NT2/D1 (cell line): ENCODE measurements around the gene CARD6.
A peak's percentile ranks its signal among the peaks of the same experiment; 100 is the strongest.

Experiments used
- DNase-seq: peaks from one replicate; pipeline ENCODE4 v3.0.0-alpha.2; 2011; ENCODE audit warnings: low read depth, low spot score
- H3K27me3 ChIP-seq: 2 replicates; pipeline ENCODE4 v1.6.0; 2011; ENCODE audit warnings: mild to moderate bottlenecking; ENCODE audit not compliant: insufficient read length, insufficient read depth
- H3K36me3 ChIP-seq: 2 replicates; pipeline ENCODE4 v1.6.1; 2011; ENCODE audit warnings: mild to moderate bottlenecking, low read length, mixed read lengths; ENCODE audit not compliant: insufficient read depth, insufficient read length
- H3K4me1 ChIP-seq: 2 replicates; pipeline ENCODE4 v1.5.1; 2011; ENCODE audit not compliant: insufficient read depth, insufficient read length
- H3K4me3 ChIP-seq: 2 replicates; pipeline ENCODE4 v1.5.1; 2011; ENCODE audit warnings: low read depth; ENCODE audit not compliant: insufficient read length
- H3K9ac ChIP-seq: 2 replicates; pipeline ENCODE4 v1.6.0; 2011; ENCODE audit warnings: low read depth; ENCODE audit not compliant: insufficient read length
- H3K9me3 ChIP-seq: 2 replicates; pipeline ENCODE4 v1.5.1; 2011; ENCODE audit warnings: mild to moderate bottlenecking, low read length; ENCODE audit not compliant: insufficient read depth
- SUZ12 ChIP-seq: IDR thresholded peaks from 2 replicates; pipeline ENCODE4 v1.6.1; 2011; ENCODE audit not compliant: insufficient read length, insufficient read depth; ENCODE audit errors: extremely low read depth
- YY1 ChIP-seq: IDR thresholded peaks from 2 replicates; pipeline ENCODE4 v1.6.1; 2011; ENCODE audit not compliant: insufficient read length, insufficient read depth
- ZNF274 ChIP-seq: IDR thresholded peaks from 2 replicates; pipeline ENCODE4 v1.6.1; 2011; ENCODE audit warnings: mild to moderate bottlenecking, low read depth, low read length

Gene CARD6

GRCh38 chr5:40826489-40827187, 14.5 kb upstream of the CARD6 start:
- Histone ChIP-seq H3K27me3 (no peaks in the 10 kb centered on the region), H3K4me3 (no peak overlapping the region), H3K4me1 (no peaks in the 10 kb centered on the region), H3K36me3 (peaks cover 58% of the 10 kb centered on the region), H3K9ac (no peak overlapping the region), H3K9me3 (no peaks in the 10 kb centered on the region)
- TF ChIP-seq YY1 (no peak), SUZ12 (no peak), ZNF274 (no peak)
- no peak for DNase-seq

DNA sequence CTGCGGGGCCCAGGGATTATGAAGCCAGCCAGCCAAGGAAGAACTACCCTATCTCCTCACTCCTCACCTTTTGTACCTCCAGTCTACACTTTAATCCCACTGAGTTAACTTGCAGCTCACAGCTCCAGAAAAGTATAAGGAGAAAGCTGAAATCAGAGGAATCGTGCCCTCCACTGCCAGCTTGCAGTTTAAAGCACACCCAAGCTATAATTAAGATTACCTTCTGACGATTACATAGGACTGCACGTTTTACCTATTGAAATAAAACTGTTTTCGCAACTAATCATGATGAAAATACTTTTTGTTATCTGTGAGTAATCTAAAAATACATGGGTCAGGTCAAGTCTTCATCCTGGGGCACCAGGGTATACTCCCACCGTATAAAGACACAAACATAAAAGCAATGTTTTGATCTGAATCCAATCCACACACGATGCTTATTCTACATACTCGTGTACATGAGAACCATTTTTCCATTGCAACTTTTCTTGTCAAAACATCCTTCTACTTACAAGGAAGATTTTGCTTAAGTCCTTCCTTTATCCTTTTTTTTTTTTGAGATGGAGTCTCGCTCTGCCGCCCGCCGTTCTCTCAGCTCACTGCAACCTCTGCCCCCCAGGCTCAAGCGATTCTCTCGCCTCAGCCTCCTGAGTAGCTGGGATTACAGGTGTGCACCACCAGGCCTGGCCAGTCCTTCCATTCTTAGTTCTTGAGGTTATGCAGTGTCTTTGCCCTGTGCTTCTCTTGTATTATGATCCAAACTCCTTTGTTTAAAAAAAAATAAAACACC, 13.8 kb upstream of the CARD6 start:
- Histone ChIP-seq H3K27me3 (no peaks in the 10 kb centered on the region), H3K9me3 (no peaks in the 10 kb centered on the region), H3K36me3 (peaks cover 66% of the 10 kb centered on the region), H3K4me1 (no peaks in the 10 kb centered on the region), H3K4me3 (no peak overlapping the region), H3K9ac (no peak overlapping the region)
- TF ChIP-seq ZNF274 (no peak), SUZ12 (no peak), YY1 (no peak)
- DNase-seq = no peak

DNA sequence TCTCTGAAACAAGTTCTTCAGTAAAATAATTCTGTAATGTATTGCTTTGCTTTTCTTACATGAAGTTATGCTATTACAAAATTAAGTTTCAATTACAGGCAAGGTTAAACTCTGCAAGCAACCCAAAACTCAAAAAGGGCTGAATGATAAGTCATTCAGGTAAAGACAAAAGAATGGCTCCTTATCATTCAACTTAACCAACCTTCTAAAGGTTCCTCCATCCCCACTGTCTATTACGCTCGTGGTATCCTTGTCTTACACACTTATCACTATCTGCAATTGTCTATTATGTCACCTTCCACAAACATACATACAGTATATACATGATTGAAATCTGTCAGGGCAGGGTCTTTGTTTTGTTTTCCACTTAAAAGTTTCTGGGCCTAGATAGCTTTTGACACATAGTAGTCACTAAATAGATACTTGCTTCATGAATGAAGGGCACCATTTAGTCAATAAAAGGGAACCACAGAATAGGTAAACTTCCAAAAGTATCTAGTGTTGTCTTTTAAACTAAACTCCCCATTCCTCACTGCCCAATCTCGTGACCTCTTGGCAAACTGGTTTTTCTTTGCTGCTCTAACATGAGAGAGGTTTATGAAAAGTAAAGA, 13.0 kb upstream of the CARD6 start:
- Histone ChIP-seq H3K4me3 (no peak overlapping the region), H3K27me3 (no peaks in the 10 kb centered on the region), H3K36me3 (peaks cover 73% of the 10 kb centered on the region), H3K4me1 (no peaks in the 10 kb centered on the region), H3K9me3 (no peaks in the 10 kb centered on the region), H3K9ac (no peak overlapping the region)
- no peak for DNase-seq
- no peak for TF ChIP-seq YY1
- TF ChIP-seq SUZ12 = no peak
- no peak for TF ChIP-seq ZNF274

- Histone ChIP-seq H3K9me3 (no peaks in the 10 kb centered on the region), H3K9ac (no peak overlapping the region), H3K27me3 (no peaks in the 10 kb centered on the region), H3K36me3 (peaks cover 82% of the 10 kb centered on the region), H3K4me1 (no peaks in the 10 kb centered on the region), H3K4me3 (no peak overlapping the region)
- TF ChIP-seq SUZ12 = no peak
- TF ChIP-seq YY1 = no peak
- no peak for TF ChIP-seq ZNF274
- DNase-seq = no peak
These were observed 12.2 kb upstream of the CARD6 start for GRCh38 chr5:40828690-40829661.

GRCh38 chr5:40829748-40830533, 11.2 kb upstream of the CARD6 start:
- no peak for DNase-seq
- Histone ChIP-seq H3K4me3 (no peak overlapping the region), H3K27me3 (no peaks in the 10 kb centered on the region), H3K9ac (no peak overlapping the region), H3K4me1 (no peaks in the 10 kb centered on the region), H3K9me3 (no peaks in the 10 kb centered on the region), H3K36me3 (peaks cover 90% of the 10 kb centered on the region)
- TF ChIP-seq YY1 = no peak
- no peak for TF ChIP-seq SUZ12
- TF ChIP-seq ZNF274 = no peak

DNA sequence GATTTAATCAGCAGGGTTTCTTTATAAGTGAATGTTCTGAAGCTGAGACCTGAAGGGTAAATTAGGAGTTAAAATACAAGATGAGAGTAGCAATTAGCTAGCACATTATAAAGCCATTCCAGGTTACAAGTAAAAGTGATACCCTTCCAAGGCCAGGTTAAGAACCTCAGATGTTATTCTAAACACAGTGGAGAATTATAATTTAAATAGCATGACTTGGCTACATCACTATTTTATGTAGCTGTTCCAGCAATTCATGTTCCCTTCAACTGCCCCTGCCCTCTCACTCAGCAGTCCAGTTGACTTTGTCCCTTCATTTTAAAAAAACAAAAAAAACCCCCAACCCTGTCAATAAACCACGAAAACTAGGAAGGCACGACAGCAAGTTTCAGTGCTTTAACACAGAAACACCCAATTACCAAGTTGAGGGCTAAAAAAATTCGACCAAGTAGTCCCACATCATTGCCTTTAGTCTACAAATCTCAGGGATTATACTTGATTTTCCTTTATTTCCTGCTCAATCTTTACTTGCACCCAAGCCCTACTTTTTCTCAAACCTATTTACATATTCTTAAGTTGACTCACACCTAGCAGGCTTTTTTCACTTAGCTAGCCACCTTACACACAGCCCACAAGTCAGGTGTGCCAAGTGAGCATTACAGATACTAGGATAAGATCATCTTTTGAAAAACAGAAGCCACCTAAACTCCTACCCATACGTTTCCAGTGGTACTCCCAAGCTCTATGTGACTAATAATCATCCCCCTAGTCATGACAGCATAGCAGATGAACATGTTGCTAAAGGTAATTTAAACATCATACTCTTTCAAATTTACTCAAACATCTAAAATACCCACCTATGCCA, 9.6 kb upstream of the CARD6 start:
- Histone ChIP-seq H3K36me3 (peaks cover 82% of the 10 kb centered on the region), H3K27me3 (no peaks in the 10 kb centered on the region), H3K4me1 (no peaks in the 10 kb centered on the region), H3K9me3 (no peaks in the 10 kb centered on the region), H3K4me3 (no peak overlapping the region), H3K9ac (peak overlapping the region; percentile 5)
- DNase-seq = no peak
- no peak for TF ChIP-seq SUZ12
- no peak for TF ChIP-seq YY1
- no peak for TF ChIP-seq ZNF274
